ENCODE results near the gene MLLT3. TPM values are rescaled to one million over a fixed set of nuclear protein-coding genes. Genes with fewer than 3 reads are reported as not detected.

MLLT3 gene
- total and polyA plus RNA-seq, 7 experiments from 2014 or later = 40.9 to 85.3 (median 64.8) TPM

- POLR2A ChIA-PET = no interaction called here
- Histone ChIP-seq H3K4me3 (ENCODE audit: low read length) (no peak overlapping the region), H3K27me3 (ENCODE audit: control insufficient read depth in 2 of 2, insufficient read depth in 2 of 2, low read length in 2 of 2) (no peaks in the 10 kb centered on the region), H3K27ac (ENCODE audit: low read depth, low read length) (no peak overlapping the region), H3K36me3 (ENCODE audit: control insufficient read depth in 2 of 3, insufficient read depth in 3 of 3, low read length in 3 of 3) (no peaks in the 10 kb centered on the region), H3K9me3 (ENCODE audit: control insufficient read depth in 2 of 3, low read length in 3 of 3) (no peaks in the 10 kb centered on the region), H3K4me1 (ENCODE audit: control insufficient read depth in 2 of 2, insufficient read depth in 2 of 2, low read length in 2 of 2) (peaks cover 0 to 9% of the 10 kb centered on the region in 2 donors)
- ATAC-seq = no peak
- no peak for DNase-seq
- CTCF ChIA-PET = no interaction called here
- peaks cover 0 to 1% (median 0%) of the 10 kb centered on the region in 11 donors for H3K9me3 Mint-ChIP-seq
- H3K36me3 Mint-ChIP-seq = peaks cover 0 to 32% (median 15%) of the 10 kb centered on the region in 5 donors
- intact Hi-C loops (cut with micrococcal nuclease) = loop anchor here in 1 of 2 donors (2.0 kb wide), 1 partner anchor 16 kb away; no protein-coding TSS in a partner anchor
- peak overlapping the region in 7 of 10 donors; percentile 9 to 49 (median 34) for H3K4me3 Mint-ChIP-seq
- peak overlapping the region in 7 of 9 donors; percentile 11 to 80 (median 34) for H3K27ac Mint-ChIP-seq
- H3K27me3 Mint-ChIP-seq = no peaks in the 10 kb centered on the region
- H3K4me1 Mint-ChIP-seq = peaks cover 20 to 80% (median 66%) of the 10 kb centered on the region in 7 donors
Observed at GRCh38 chr9:20441166-20441565, 181.1 kb downstream of the MLLT3 start.

GRCh38 chr9:20437476-20437875, 184.8 kb downstream of the MLLT3 start:
- H3K4me3 ChIP-seq (ENCODE audit: low read length) = no peak overlapping the region
- Mint-ChIP-seq H3K27ac (peak overlapping the region in 3 of 9 donors; percentile 28 to 54 (median 36)), H3K4me1 (peaks cover 11 to 75% (median 54%) of the 10 kb centered on the region in 7 donors), H3K9me3 (peaks cover 0 to 1% (median 0%) of the 10 kb centered on the region in 11 donors), H3K4me3 (peak overlapping the region in 1 of 10 donors; percentile 53), H3K36me3 (peaks cover 0 to 38% (median 19%) of the 10 kb centered on the region in 5 donors), H3K27me3 (no peaks in the 10 kb centered on the region)
- CTCF ChIA-PET = interaction anchor here (0.6 to 1.4 kb wide), 3 partner anchors 15 to 341 kb away, joined by 3 to 5 read pairs (median 4); no protein-coding TSS in a partner anchor
- POLR2A ChIA-PET = no interaction called here
- intact Hi-C loops (cut with micrococcal nuclease) = no loop called here
- no peak for ATAC-seq
- H3K27me3 ChIP-seq (ENCODE audit: control insufficient read depth in 2 of 2, insufficient read depth in 2 of 2, low read length in 2 of 2) = no peaks in the 10 kb centered on the region
- no peak for DNase-seq
- H3K27ac ChIP-seq (ENCODE audit: low read depth, low read length) = no peak overlapping the region
- peaks cover 0 to 10% of the 10 kb centered on the region in 2 donors for H3K4me1 ChIP-seq (ENCODE audit: control insufficient read depth in 2 of 2, insufficient read depth in 2 of 2, low read length in 2 of 2)
- H3K36me3 ChIP-seq (ENCODE audit: control insufficient read depth in 2 of 3, insufficient read depth in 3 of 3, low read length in 3 of 3) = no peaks in the 10 kb centered on the region
- no peaks in the 10 kb centered on the region for H3K9me3 ChIP-seq (ENCODE audit: control insufficient read depth in 2 of 3, low read length in 3 of 3)

GRCh38 chr9:20436476-20437195, 185.7 kb downstream of the MLLT3 start:
- Mint-ChIP-seq H3K4me3 (no peak overlapping the region), H3K36me3 (peaks cover 0 to 32% (median 19%) of the 10 kb centered on the region in 5 donors), H3K4me1 (peaks cover 7 to 70% (median 46%) of the 10 kb centered on the region in 7 donors), H3K27ac (peak overlapping the region in 2 of 9 donors; percentile 9 to 54), H3K27me3 (no peaks in the 10 kb centered on the region), H3K9me3 (peaks cover 0 to 1% (median 0%) of the 10 kb centered on the region in 11 donors)
- intact Hi-C loops (cut with micrococcal nuclease) = no loop called here
- H3K4me1 ChIP-seq (ENCODE audit: control insufficient read depth in 2 of 2, insufficient read depth in 2 of 2, low read length in 2 of 2) = peaks cover 0 to 5% of the 10 kb centered on the region in 2 donors
- H3K4me3 ChIP-seq (ENCODE audit: low read length) = no peak overlapping the region
- H3K27me3 ChIP-seq (ENCODE audit: control insufficient read depth in 2 of 2, insufficient read depth in 2 of 2, low read length in 2 of 2) = no peaks in the 10 kb centered on the region
- no peaks in the 10 kb centered on the region for H3K9me3 ChIP-seq (ENCODE audit: control insufficient read depth in 2 of 3, low read length in 3 of 3)
- POLR2A ChIA-PET = no interaction called here
- no peak overlapping the region for H3K27ac ChIP-seq (ENCODE audit: low read depth, low read length)
- H3K36me3 ChIP-seq (ENCODE audit: control insufficient read depth in 2 of 3, insufficient read depth in 3 of 3, low read length in 3 of 3) = no peaks in the 10 kb centered on the region
- CTCF ChIA-PET = interaction anchor here (0.6 to 1.4 kb wide), 3 partner anchors 14 to 464 kb away, joined by 3 to 4 read pairs (median 3); no protein-coding TSS in a partner anchor
- ATAC-seq = no peak
- no peak for DNase-seq

GRCh38 chr9:20428976-20429375, 193.3 kb downstream of the MLLT3 start:
- Mint-ChIP-seq H3K27me3 (no peaks in the 10 kb centered on the region), H3K36me3 (peaks cover 0 to 14% (median 7%) of the 10 kb centered on the region in 5 donors), H3K4me3 (no peak overlapping the region), H3K9me3 (no peaks in the 10 kb centered on the region), H3K4me1 (peaks cover 8 to 77% (median 50%) of the 10 kb centered on the region in 7 donors), H3K27ac (no peak overlapping the region)
- Histone ChIP-seq H3K36me3 (ENCODE audit: control insufficient read depth in 2 of 3, insufficient read depth in 3 of 3, low read length in 3 of 3) (no peaks in the 10 kb centered on the region), H3K9me3 (ENCODE audit: control insufficient read depth in 2 of 3, low read length in 3 of 3) (no peaks in the 10 kb centered on the region), H3K27ac (ENCODE audit: low read depth, low read length) (no peak overlapping the region), H3K4me1 (ENCODE audit: control insufficient read depth in 2 of 2, insufficient read depth in 2 of 2, low read length in 2 of 2) (peaks cover 3 to 8% of the 10 kb centered on the region in 2 donors), H3K4me3 (ENCODE audit: low read length) (no peak overlapping the region), H3K27me3 (ENCODE audit: control insufficient read depth in 2 of 2, insufficient read depth in 2 of 2, low read length in 2 of 2) (no peaks in the 10 kb centered on the region)
- ATAC-seq (no peak), DNase-seq (no peak)
- POLR2A ChIA-PET = interaction anchor here (0.6 to 0.7 kb wide), 2 partner anchors 18 to 632 kb away, joined by 3 read pairs; no protein-coding TSS in a partner anchor
- CTCF ChIA-PET = no interaction called here
- intact Hi-C loops (cut with micrococcal nuclease) = no loop called here

GRCh38 chr9:20427359-20427758, 194.9 kb downstream of the MLLT3 start:
- Mint-ChIP-seq H3K4me3 (no peak overlapping the region), H3K4me1 (peaks cover 14 to 73% (median 51%) of the 10 kb centered on the region in 7 donors), H3K27me3 (no peaks in the 10 kb centered on the region), H3K27ac (peak overlapping the region in 2 of 9 donors; percentile 14 to 34), H3K36me3 (peaks cover 0 to 3% (median 0%) of the 10 kb centered on the region in 5 donors), H3K9me3 (no peaks in the 10 kb centered on the region)
- POLR2A ChIA-PET = no interaction called here
- CTCF ChIA-PET = no interaction called here
- no peak overlapping the region for H3K27ac ChIP-seq (ENCODE audit: low read depth, low read length)
- H3K27me3 ChIP-seq (ENCODE audit: control insufficient read depth in 2 of 2, insufficient read depth in 2 of 2, low read length in 2 of 2) = no peaks in the 10 kb centered on the region
- no peak overlapping the region for H3K4me3 ChIP-seq (ENCODE audit: low read length)
- H3K36me3 ChIP-seq (ENCODE audit: control insufficient read depth in 2 of 3, insufficient read depth in 3 of 3, low read length in 3 of 3) = no peaks in the 10 kb centered on the region
- H3K9me3 ChIP-seq (ENCODE audit: control insufficient read depth in 2 of 3, low read length in 3 of 3) = no peaks in the 10 kb centered on the region
- intact Hi-C loops (cut with micrococcal nuclease) = no loop called here
- no peak for DNase-seq
- H3K4me1 ChIP-seq (ENCODE audit: control insufficient read depth in 2 of 2, insufficient read depth in 2 of 2, low read length in 2 of 2) = peaks cover 3 to 4% of the 10 kb centered on the region in 2 donors
- ATAC-seq = no peak

GRCh38 chr9:20426019-20426418, 196.3 kb downstream of the MLLT3 start:
- H3K4me3 Mint-ChIP-seq = no peak overlapping the region
- H3K27me3 Mint-ChIP-seq = no peaks in the 10 kb centered on the region
- Histone ChIP-seq H3K36me3 (ENCODE audit: control insufficient read depth in 2 of 3, insufficient read depth in 3 of 3, low read length in 3 of 3) (no peaks in the 10 kb centered on the region), H3K27me3 (ENCODE audit: control insufficient read depth in 2 of 2, insufficient read depth in 2 of 2, low read length in 2 of 2) (no peaks in the 10 kb centered on the region), H3K27ac (ENCODE audit: low read depth, low read length) (no peak overlapping the region), H3K9me3 (ENCODE audit: control insufficient read depth in 2 of 3, low read length in 3 of 3) (no peaks in the 10 kb centered on the region), H3K4me3 (ENCODE audit: low read length) (no peak overlapping the region), H3K4me1 (ENCODE audit: control insufficient read depth in 2 of 2, insufficient read depth in 2 of 2, low read length in 2 of 2) (peaks cover 3 to 4% of the 10 kb centered on the region in 2 donors)
- ChIA-PET CTCF (no interaction called here), POLR2A (no interaction called here)
- peaks cover 17 to 75% (median 62%) of the 10 kb centered on the region in 7 donors for H3K4me1 Mint-ChIP-seq
- H3K9me3 Mint-ChIP-seq = no peaks in the 10 kb centered on the region
- ATAC-seq = no peak
- peaks cover 0 to 3% (median 0%) of the 10 kb centered on the region in 5 donors for H3K36me3 Mint-ChIP-seq
- peak overlapping the region in 1 of 9 donors; percentile 21 for H3K27ac Mint-ChIP-seq
- intact Hi-C loops (cut with micrococcal nuclease) = no loop called here
- DNase-seq = no peak
